Activated CD4-positive, alpha-beta T cell treated with anti-CD3 and anti-CD28 coated beads, Interleukin-2, amount 10 ng/mL, durations not matched to agents 24 days and 14 days (primary cell): Measurements from ENCODE around the gene PNO1. TPM values are rescaled to one million over a fixed set of nuclear protein-coding genes. Genes with fewer than 3 reads are reported as not detected.
A peak's percentile ranks its signal among the peaks of the same experiment; 100 is the strongest.

Experiments
- DNase-seq: peaks from one replicate; pipeline ENCODE4 v3.0.0; 2022
- H3K27ac Mint-ChIP-seq: one replicate; pipeline ENCODE4 v1.8.0; 2022; ENCODE audit warnings: mild to moderate bottlenecking, mixed read lengths
- H3K27me3 Mint-ChIP-seq: one replicate; pipeline ENCODE4 v1.8.0; 2022; ENCODE audit warnings: mixed read lengths
- H3K36me3 Mint-ChIP-seq: one replicate; pipeline ENCODE4 v1.8.0; 2022; ENCODE audit warnings: low read depth, mild to moderate bottlenecking, mixed read lengths
- H3K4me1 Mint-ChIP-seq: one replicate; pipeline ENCODE4 v1.8.0; 2021; ENCODE audit warnings: mixed read lengths
- H3K4me3 Mint-ChIP-seq: one replicate; pipeline ENCODE4 v1.8.0; 2022; ENCODE audit warnings: mild to moderate bottlenecking, moderate library complexity, mixed read lengths
- H3K9me3 Mint-ChIP-seq: one replicate; pipeline ENCODE4 v1.8.0; 2021; ENCODE audit warnings: mixed read lengths
- intact Hi-C: fragments of 100-400 bp; cut with micrococcal nuclease; formaldehyde crosslinking; loops from one replicate; pipeline ENCODE4 v1.15.1; 2023
- total RNA-seq: library from RNA; stranded (reverse); gene quantifications from 2 replicates; pipeline ENCODE4 v1.2.3, GENCODE V29; 2022

PNO1 gene
- total RNA-seq, 1 donor from 2014 or later: 38.4 TPM

GRCh38 chr2:68134120-68134519 is 23.6 kb upstream of the PNO1 start:
- no peak overlapping the region for H3K27ac Mint-ChIP-seq
- H3K27me3 Mint-ChIP-seq: no peaks in the 10 kb centered on the region

GRCh38 chr2:68134554-68134953 is 23.1 kb upstream of the PNO1 start:
- no peak overlapping the region for H3K4me3 Mint-ChIP-seq
- H3K4me1 Mint-ChIP-seq: no peaks in the 10 kb centered on the region
- no peaks in the 10 kb centered on the region for H3K27me3 Mint-ChIP-seq
- no peak overlapping the region for H3K27ac Mint-ChIP-seq
- intact Hi-C loops: no loop called here
- DNase-seq: no peak
- peaks cover 15% of the 10 kb centered on the region for H3K36me3 Mint-ChIP-seq
- no peaks in the 10 kb centered on the region for H3K9me3 Mint-ChIP-seq

More at GRCh38 chr2:68134120-68134519, 23.6 kb upstream of the PNO1 start:
- H3K36me3 Mint-ChIP-seq: peaks cover 14% of the 10 kb centered on the region
- no peak overlapping the region for H3K4me3 Mint-ChIP-seq
- H3K9me3 Mint-ChIP-seq: no peaks in the 10 kb centered on the region
- DNase-seq: no peak
- H3K4me1 Mint-ChIP-seq: no peaks in the 10 kb centered on the region
- intact Hi-C loops: no loop called here

GRCh38 chr2:68135448-68136320 is 22.0 kb upstream of the PNO1 start:
- Mint-ChIP-seq H3K27me3 (no peaks in the 10 kb centered on the region), H3K27ac (no peak overlapping the region), H3K36me3 (peaks cover 17% of the 10 kb centered on the region), H3K4me3 (no peak overlapping the region), H3K4me1 (no peaks in the 10 kb centered on the region), H3K9me3 (no peaks in the 10 kb centered on the region)
- intact Hi-C loops: no loop called here
- DNase-seq: no peak

DNA sequence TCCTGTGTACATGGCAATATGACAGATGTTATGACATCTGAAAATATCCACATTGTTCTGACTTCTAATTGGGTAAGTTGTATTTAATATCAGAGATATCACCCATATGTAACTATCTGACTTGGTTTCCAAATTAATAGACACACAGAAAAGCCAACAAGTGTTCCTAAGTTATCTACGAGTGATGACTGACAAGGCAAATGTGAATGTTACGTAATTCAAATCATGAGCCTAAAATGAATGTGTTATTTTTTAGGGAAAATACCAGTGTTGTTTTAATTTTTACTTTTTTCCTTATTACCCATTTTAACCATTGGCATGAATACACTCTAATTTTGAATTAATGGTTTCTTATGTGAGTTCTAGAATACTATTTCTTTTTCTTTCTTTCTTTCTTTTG is 15.8 kb upstream of the PNO1 start:
- no peaks in the 10 kb centered on the region for H3K9me3 Mint-ChIP-seq
- DNase-seq: no peak
- no peak overlapping the region for H3K4me3 Mint-ChIP-seq
- no peaks in the 10 kb centered on the region for H3K27me3 Mint-ChIP-seq
- no peak overlapping the region for H3K27ac Mint-ChIP-seq
- H3K36me3 Mint-ChIP-seq: peaks cover 19% of the 10 kb centered on the region
- intact Hi-C loops: no loop called here
- H3K4me1 Mint-ChIP-seq: no peaks in the 10 kb centered on the region

GRCh38 chr2:68151037-68151436 is 6.7 kb upstream of the PNO1 start:
- H3K9me3 Mint-ChIP-seq: no peaks in the 10 kb centered on the region
- H3K4me1 Mint-ChIP-seq: peaks cover 22% of the 10 kb centered on the region
- intact Hi-C loops: loop anchor here (10.0 kb wide), 1 partner anchor 294 kb away; no protein-coding TSS in a partner anchor
- no peaks in the 10 kb centered on the region for H3K27me3 Mint-ChIP-seq
- DNase-seq: no peak
- peak overlapping the region; percentile 4 for H3K27ac Mint-ChIP-seq
- peaks cover 2% of the 10 kb centered on the region for H3K36me3 Mint-ChIP-seq
- H3K4me3 Mint-ChIP-seq: no peak overlapping the region

GRCh38 chr2:68152681-68153347 is 4.9 kb upstream of the PNO1 start:
- H3K4me1 Mint-ChIP-seq: peaks cover 32% of the 10 kb centered on the region
- intact Hi-C loops: loop anchor here (10.0 kb wide), 1 partner anchor 292 kb away; no protein-coding TSS in a partner anchor
- no peak for DNase-seq

DNA sequence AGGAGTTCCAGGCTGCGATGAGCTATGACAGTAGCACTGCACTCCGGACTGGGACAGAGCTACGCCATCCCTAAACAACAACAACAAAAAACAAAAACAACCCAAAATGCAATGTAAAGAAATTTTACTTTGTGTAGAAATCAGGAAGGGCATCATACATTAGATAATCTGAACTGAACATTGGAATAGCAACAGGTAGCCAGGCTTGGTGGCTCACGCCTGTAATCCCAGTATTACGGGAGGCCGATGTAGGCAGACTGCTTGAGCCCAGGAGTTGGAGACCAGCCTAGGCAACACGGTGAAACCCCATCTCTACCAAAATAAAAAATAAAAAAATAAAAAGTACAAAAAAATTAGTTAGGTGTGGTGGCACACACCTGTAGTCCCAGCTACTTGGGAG is 2.1 kb upstream of the PNO1 start:
- Mint-ChIP-seq H3K9me3 (no peaks in the 10 kb centered on the region), H3K36me3 (peaks cover 16% of the 10 kb centered on the region), H3K4me1 (peaks cover 38% of the 10 kb centered on the region), H3K27me3 (no peaks in the 10 kb centered on the region), H3K4me3 (peak overlapping the region; percentile 49), H3K27ac (no peak overlapping the region)
- intact Hi-C loops: loop anchor here (2.0 to 10.0 kb wide), 3 partner anchors 33 to 753 kb away; no protein-coding TSS in a partner anchor
- no peak for DNase-seq

More at GRCh38 chr2:68152681-68153347, 4.9 kb upstream of the PNO1 start:
- H3K27me3 Mint-ChIP-seq: no peaks in the 10 kb centered on the region
- H3K4me3 Mint-ChIP-seq: peak overlapping the region; percentile 57
- no peaks in the 10 kb centered on the region for H3K9me3 Mint-ChIP-seq
- H3K27ac Mint-ChIP-seq: peak overlapping the region; percentile 75
- peaks cover 4% of the 10 kb centered on the region for H3K36me3 Mint-ChIP-seq

DNA sequence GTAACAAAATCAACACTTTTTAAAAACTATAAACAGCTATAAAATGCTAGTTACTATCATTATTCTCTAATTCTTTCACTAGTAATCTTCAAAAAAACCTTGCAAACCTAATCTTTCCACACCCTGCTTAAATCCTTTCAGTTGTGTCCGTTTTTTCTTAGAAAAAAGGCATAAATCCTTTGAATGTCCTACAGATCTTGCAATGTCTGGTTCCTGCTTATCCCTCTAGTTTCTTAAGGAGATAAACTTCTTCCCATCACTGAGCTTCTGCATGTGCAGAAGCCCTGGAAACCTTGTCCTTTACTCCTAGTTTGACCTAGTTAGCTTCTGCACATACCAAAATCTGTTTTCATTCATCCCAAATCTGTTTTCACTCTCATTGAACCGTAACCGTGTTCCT is 1.3 kb upstream of the PNO1 start:
- Mint-ChIP-seq H3K27me3 (no peaks in the 10 kb centered on the region), H3K4me1 (peaks cover 33% of the 10 kb centered on the region), H3K4me3 (peak overlapping the region; percentile 98), H3K27ac (peak overlapping the region; percentile 99), H3K9me3 (no peaks in the 10 kb centered on the region), H3K36me3 (peaks cover 24% of the 10 kb centered on the region)
- intact Hi-C loops: loop anchor here (2.0 to 10.0 kb wide), 3 partner anchors 34 to 752 kb away; no protein-coding TSS in a partner anchor
- no peak for DNase-seq

- DNase-seq: no peak
- peak overlapping the region; percentile 98 for H3K4me3 Mint-ChIP-seq
- H3K4me1 Mint-ChIP-seq: peaks cover 29% of the 10 kb centered on the region
- H3K27me3 Mint-ChIP-seq: no peaks in the 10 kb centered on the region
- peak overlapping the region; percentile 99 for H3K27ac Mint-ChIP-seq
- H3K9me3 Mint-ChIP-seq: no peaks in the 10 kb centered on the region
- peaks cover 30% of the 10 kb centered on the region for H3K36me3 Mint-ChIP-seq
- intact Hi-C loops: loop anchor here (1.0 to 10.0 kb wide), 7 partner anchors 34 to 752 kb away; partner anchors contain the start of genes APLF, C1D and FBXO48
These were observed 686 bp upstream of the PNO1 start for GRCh38 chr2:68157002-68157401.

DNA sequence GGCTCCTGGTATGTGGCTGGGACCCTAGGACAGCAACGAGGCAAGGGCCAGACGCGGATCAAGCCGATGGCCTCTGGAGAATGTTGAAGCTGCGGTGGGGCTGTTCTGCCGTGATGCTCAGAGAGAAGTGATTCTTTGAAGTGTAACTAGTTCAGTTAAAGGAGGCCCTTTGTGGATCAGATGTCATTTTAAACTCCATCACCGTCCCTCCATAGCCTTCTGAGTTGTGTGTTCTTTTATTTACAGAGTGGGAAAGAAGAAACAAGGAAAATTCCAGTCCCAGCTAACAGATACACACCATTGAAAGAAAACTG is 403 bp downstream of the PNO1 start:
- DNase-seq: no peak
- no peaks in the 10 kb centered on the region for H3K27me3 Mint-ChIP-seq
- peak overlapping the region; percentile 98 for H3K4me3 Mint-ChIP-seq
- H3K27ac Mint-ChIP-seq: peak overlapping the region; percentile 99
- intact Hi-C loops: loop anchor here (10.0 kb wide), 1 partner anchor 287 kb away; no protein-coding TSS in a partner anchor
- H3K4me1 Mint-ChIP-seq: peaks cover 22% of the 10 kb centered on the region
- H3K9me3 Mint-ChIP-seq: no peaks in the 10 kb centered on the region
- H3K36me3 Mint-ChIP-seq: peaks cover 38% of the 10 kb centered on the region

DNA sequence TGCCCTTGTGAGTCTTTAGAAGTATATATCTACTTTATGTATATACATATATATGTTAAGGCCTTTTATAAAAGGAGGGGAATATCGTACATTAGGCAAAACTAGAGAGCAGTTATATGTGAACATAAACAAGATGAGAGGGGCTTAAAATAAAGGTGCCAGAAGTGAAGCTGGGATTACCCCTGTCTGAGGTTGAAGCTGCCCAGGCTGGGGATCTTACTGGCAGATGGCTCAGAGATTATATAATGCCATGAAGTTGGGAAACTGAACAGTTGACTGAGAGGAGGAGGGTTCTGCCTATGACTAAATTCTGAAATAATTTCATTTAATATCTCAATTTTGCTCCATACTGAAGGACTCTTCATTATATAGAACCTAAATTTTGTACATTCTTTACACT is 6.0 kb downstream of the PNO1 start:
- Mint-ChIP-seq H3K4me1 (peaks cover 15% of the 10 kb centered on the region), H3K36me3 (peaks cover 69% of the 10 kb centered on the region), H3K9me3 (no peaks in the 10 kb centered on the region), H3K27me3 (no peaks in the 10 kb centered on the region), H3K27ac (no peak overlapping the region), H3K4me3 (no peak overlapping the region)
- intact Hi-C loops: no loop called here
- no peak for DNase-seq

GRCh38 chr2:68167186-68167585 is 9.5 kb downstream of the PNO1 start:
- H3K9me3 Mint-ChIP-seq: no peaks in the 10 kb centered on the region
- no peaks in the 10 kb centered on the region for H3K27me3 Mint-ChIP-seq
- no peak overlapping the region for H3K4me3 Mint-ChIP-seq
- H3K4me1 Mint-ChIP-seq: peaks cover 11% of the 10 kb centered on the region
- H3K27ac Mint-ChIP-seq: no peak overlapping the region
- H3K36me3 Mint-ChIP-seq: peaks cover 46% of the 10 kb centered on the region
- no peak for DNase-seq
- intact Hi-C loops: no loop called here

DNA sequence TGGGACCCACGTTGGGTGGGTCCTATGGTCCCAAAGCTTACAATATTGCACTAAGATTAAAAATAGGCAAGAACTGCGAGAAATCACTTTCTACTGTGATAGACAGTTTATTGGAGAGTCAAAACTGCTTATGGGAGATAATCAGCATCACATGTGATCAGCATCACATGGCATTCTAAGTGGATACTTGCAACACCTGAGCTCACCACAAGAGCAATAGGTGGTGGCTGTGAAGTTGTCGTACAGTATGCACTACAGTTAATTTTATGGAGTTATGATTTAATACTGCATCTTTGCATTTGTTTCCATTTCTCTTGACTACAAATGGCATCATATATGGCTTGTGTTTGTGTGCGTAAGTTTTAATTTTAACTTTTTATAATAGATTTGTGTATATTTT is 11.6 kb downstream of the PNO1 start:
- DNase-seq: no peak
- Mint-ChIP-seq H3K4me1 (peaks cover 12% of the 10 kb centered on the region), H3K27me3 (no peaks in the 10 kb centered on the region), H3K27ac (no peak overlapping the region), H3K4me3 (no peak overlapping the region), H3K9me3 (no peaks in the 10 kb centered on the region), H3K36me3 (peaks cover 40% of the 10 kb centered on the region)
- intact Hi-C loops: no loop called here

GRCh38 chr2:68171146-68171545 is 13.5 kb downstream of the PNO1 start:
- no peak overlapping the region for H3K27ac Mint-ChIP-seq
- H3K4me3 Mint-ChIP-seq: no peak overlapping the region
- H3K4me1 Mint-ChIP-seq: peaks cover 14% of the 10 kb centered on the region
- H3K27me3 Mint-ChIP-seq: no peaks in the 10 kb centered on the region
- H3K9me3 Mint-ChIP-seq: no peaks in the 10 kb centered on the region
- intact Hi-C loops: no loop called here
- peaks cover 39% of the 10 kb centered on the region for H3K36me3 Mint-ChIP-seq
- no peak for DNase-seq
